ENCODE results near the gene MYEOV. TPM values are rescaled to one million over a fixed set of nuclear protein-coding genes. Genes with fewer than 3 reads are reported as not detected.

The MYEOV gene
- total and polyA plus RNA-seq, 2 donors (not counting 1 experiment from before 2014, with no cell fraction given): 0.72 TPM; not detected in 1

- intact Hi-C loops (cut with micrococcal nuclease): no loop called here
- H3K79me2 ChIP-seq (ENCODE audit: control insufficient read depth, insufficient read depth, low read length): no peaks in the 10 kb centered on the region
- H2AFZ ChIP-seq (ENCODE audit: insufficient read depth, low read depth, low read length, poor library complexity, severe bottlenecking): no peak overlapping the region
- no peak overlapping the region for H3K4me3 ChIP-seq (ENCODE audit: control extremely low read depth in 1 of 5, extremely low read depth in 1 of 5, insufficient read depth in 1 of 5, low read depth in 2 of 5, low read length in 4 of 5)
- no peaks in the 10 kb centered on the region for H3K9me3 Mint-ChIP-seq (ENCODE audit: insufficient read depth)
- ChIA-PET POLR2A (no interaction called here), CTCF (interaction anchor here (2.6 kb wide), 1 partner anchor 10 kb away, joined by 10 read pairs; no protein-coding TSS in a partner anchor)
- no peak overlapping the region for H3K27ac ChIP-seq (ENCODE audit: low read length in 2 of 2)
- H3K4me2 ChIP-seq (replicated peaks; ENCODE audit: low read depth, low read length, poor library complexity, severe bottlenecking): no peak overlapping the region
- peaks cover 0 to 6% (median 0%) of the 10 kb centered on the region in 3 donors for H3K9me3 ChIP-seq (ENCODE audit: control extremely low read depth in 1 of 3, control insufficient read depth in 2 of 3, insufficient read depth in 1 of 3, low read length in 2 of 3)
- H3K4me3 Mint-ChIP-seq: no peak overlapping the region
- H3K27ac Mint-ChIP-seq: no peak overlapping the region
- peaks cover 12% of the 10 kb centered on the region in 2 donors for H3K4me1 ChIP-seq (ENCODE audit: control insufficient read depth in 2 of 2, insufficient read depth in 2 of 2, low read length in 2 of 2)
- ATAC-seq (ENCODE audit: low read depth) (no peak), DNase-seq (no peak)
- WGBS (ENCODE audit: insufficient coverage): 100% methylated on average over 5 of the region's 5 CpGs
- H3K27me3 ChIP-seq (replicated peaks in 1 of 4; ENCODE audit: control extremely low read depth in 1 of 4, control insufficient read depth in 3 of 4, insufficient read depth in 4 of 4, low read length in 3 of 4): no peaks in the 10 kb centered on the region
- no peak overlapping the region for H3K9ac ChIP-seq (ENCODE audit: low read length)
- H3K27me3 Mint-ChIP-seq: no peaks in the 10 kb centered on the region
- H3K4me1 Mint-ChIP-seq: peaks cover 14% of the 10 kb centered on the region
- no peaks in the 10 kb centered on the region for H4K20me1 ChIP-seq (ENCODE audit: control insufficient read depth, insufficient read depth, low read length, poor library complexity, severe bottlenecking)
- TF ChIP-seq CTCF (IDR thresholded peaks at IDR 0.05) (no peak), EZH2 (IDR thresholded peaks at IDR 0.05; ENCODE audit: borderline replicate concordance, insufficient read depth, low read depth, low read length, poor library complexity, severe bottlenecking) (no peak)
- no peaks in the 10 kb centered on the region for H3K36me3 ChIP-seq (replicated peaks in 1 of 2; ENCODE audit: control extremely low read depth in 1 of 2, control insufficient read depth in 1 of 2, extremely low read depth in 1 of 2, insufficient read depth in 2 of 2, low read length in 1 of 2)
Measured at GRCh38 chr11:69306821-69307220, 12.9 kb downstream of the MYEOV start.

GRCh38 chr11:69307421-69307820 lies 13.5 kb downstream of the MYEOV start:
- no peak overlapping the region for H3K4me3 ChIP-seq (ENCODE audit: control extremely low read depth in 1 of 5, extremely low read depth in 1 of 5, insufficient read depth in 1 of 5, low read depth in 2 of 5, low read length in 4 of 5)
- WGBS (ENCODE audit: insufficient coverage): 96% methylated on average over 5 of the region's 6 CpGs
- no peaks in the 10 kb centered on the region for H3K36me3 ChIP-seq (replicated peaks in 1 of 2; ENCODE audit: control extremely low read depth in 1 of 2, control insufficient read depth in 1 of 2, extremely low read depth in 1 of 2, insufficient read depth in 2 of 2, low read length in 1 of 2)
- no peak overlapping the region for H3K27ac Mint-ChIP-seq
- peaks cover 19% of the 10 kb centered on the region for H3K4me1 Mint-ChIP-seq
- H3K9ac ChIP-seq (ENCODE audit: low read length): no peak overlapping the region
- ATAC-seq (ENCODE audit: low read depth) (no peak), DNase-seq (no peak)
- CTCF ChIA-PET: no interaction called here
- H3K9me3 ChIP-seq (ENCODE audit: control extremely low read depth in 1 of 3, control insufficient read depth in 2 of 3, insufficient read depth in 1 of 3, low read length in 2 of 3): peaks cover 0 to 6% (median 0%) of the 10 kb centered on the region in 3 donors
- no peak overlapping the region for H3K4me3 Mint-ChIP-seq
- H3K27me3 Mint-ChIP-seq: no peaks in the 10 kb centered on the region
- H3K27me3 ChIP-seq (replicated peaks in 1 of 4; ENCODE audit: control extremely low read depth in 1 of 4, control insufficient read depth in 3 of 4, insufficient read depth in 4 of 4, low read length in 3 of 4): no peaks in the 10 kb centered on the region
- no peak overlapping the region for H3K4me2 ChIP-seq (replicated peaks; ENCODE audit: low read depth, low read length, poor library complexity, severe bottlenecking)
- peaks cover 18% of the 10 kb centered on the region in 2 donors for H3K4me1 ChIP-seq (ENCODE audit: control insufficient read depth in 2 of 2, insufficient read depth in 2 of 2, low read length in 2 of 2)
- H3K9me3 Mint-ChIP-seq (ENCODE audit: insufficient read depth): no peaks in the 10 kb centered on the region
- intact Hi-C loops (cut with micrococcal nuclease): no loop called here
- H2AFZ ChIP-seq (ENCODE audit: insufficient read depth, low read depth, low read length, poor library complexity, severe bottlenecking): no peak overlapping the region
- POLR2A ChIA-PET: no interaction called here
- H3K27ac ChIP-seq (ENCODE audit: low read length in 2 of 2): no peak overlapping the region
- TF ChIP-seq CTCF (IDR thresholded peaks at IDR 0.05): no peak
- TF ChIP-seq EZH2 (IDR thresholded peaks at IDR 0.05; ENCODE audit: borderline replicate concordance, insufficient read depth, low read depth, low read length, poor library complexity, severe bottlenecking): no peak
- no peaks in the 10 kb centered on the region for H4K20me1 ChIP-seq (ENCODE audit: control insufficient read depth, insufficient read depth, low read length, poor library complexity, severe bottlenecking)
- no peaks in the 10 kb centered on the region for H3K79me2 ChIP-seq (ENCODE audit: control insufficient read depth, insufficient read depth, low read length)
